ENCODE results near the gene HYDIN.
"Not testable (repeated sequence)": the region's sequence is repeated elsewhere in the genome, so short reads cannot be mapped to it uniquely, and the experiment has no call there.

Gene HYDIN

DNA sequence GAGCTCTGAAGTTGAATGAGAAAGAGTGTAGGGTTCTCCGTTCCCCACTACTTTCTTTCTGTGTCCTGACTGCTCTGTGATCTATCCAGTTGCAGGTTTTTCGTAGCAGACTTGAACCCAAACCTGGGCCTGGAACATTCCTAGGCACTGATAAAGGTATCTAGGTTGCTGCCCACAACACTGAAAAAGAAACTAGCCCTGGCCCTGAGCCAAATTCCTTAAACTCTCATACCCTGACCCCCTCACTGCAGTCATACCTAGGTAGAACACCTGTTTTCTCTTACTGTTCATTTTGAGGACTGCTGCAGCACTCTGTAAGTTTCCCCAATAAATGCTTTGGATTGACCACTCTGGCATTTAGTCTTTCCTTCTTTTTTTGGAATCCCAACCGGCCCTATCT, 5.4 kb downstream of the HYDIN start:
- DNase-seq (ENCODE audit: low read depth, low spot score): no peak

DNA sequence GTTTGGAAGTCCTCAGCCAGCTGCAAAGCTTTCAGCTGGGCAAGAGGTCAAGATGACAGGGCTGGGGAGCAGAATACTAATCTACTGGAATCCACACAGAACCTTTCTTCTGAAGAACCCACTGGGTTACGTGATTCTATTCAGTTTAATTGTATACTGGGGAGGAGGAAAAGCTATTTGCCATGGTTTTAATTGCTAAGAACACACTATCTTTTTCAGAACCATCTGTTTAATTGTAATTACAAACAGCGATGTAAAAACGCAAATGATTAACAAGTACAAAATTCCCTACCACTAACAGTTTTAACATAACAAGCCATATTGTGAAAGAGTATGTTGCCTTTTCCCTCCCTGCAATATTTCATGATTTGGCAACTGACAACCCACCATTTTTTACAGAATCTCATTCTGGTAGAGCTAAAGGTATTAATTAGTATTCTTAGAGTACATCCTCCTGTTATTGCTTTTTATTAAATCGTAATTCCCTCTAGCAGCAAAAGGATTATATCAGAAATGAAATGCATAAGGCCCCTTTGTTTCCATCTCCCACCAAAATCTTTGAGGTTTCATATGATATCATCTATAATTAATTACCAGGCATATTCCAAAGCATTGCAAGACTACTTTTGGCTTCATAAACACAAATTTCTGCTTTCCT, 12.1 kb downstream of the HYDIN start:
- no peak for DNase-seq (ENCODE audit: low read depth, low spot score)

DNA sequence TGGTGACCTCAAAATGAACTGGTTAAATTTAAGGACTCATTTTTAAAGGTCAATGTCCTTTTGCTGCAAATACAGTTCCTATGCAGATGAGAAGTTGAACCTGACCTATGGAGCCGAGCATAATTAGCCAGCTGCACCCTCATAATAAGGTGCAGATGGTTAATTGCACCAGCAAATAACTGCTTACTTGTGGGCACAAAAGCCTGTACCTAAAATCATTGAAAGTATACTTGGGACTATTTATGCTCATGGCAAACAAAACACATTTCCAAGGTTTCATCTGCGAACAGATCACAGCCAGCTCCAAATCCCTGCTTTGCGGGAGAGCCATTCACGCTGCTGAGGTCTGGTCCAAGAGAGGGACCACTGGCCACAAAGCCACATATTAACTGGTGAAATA, 13.0 kb downstream of the HYDIN start:
- DNase-seq (ENCODE audit: low read depth, low spot score): no peak

DNA sequence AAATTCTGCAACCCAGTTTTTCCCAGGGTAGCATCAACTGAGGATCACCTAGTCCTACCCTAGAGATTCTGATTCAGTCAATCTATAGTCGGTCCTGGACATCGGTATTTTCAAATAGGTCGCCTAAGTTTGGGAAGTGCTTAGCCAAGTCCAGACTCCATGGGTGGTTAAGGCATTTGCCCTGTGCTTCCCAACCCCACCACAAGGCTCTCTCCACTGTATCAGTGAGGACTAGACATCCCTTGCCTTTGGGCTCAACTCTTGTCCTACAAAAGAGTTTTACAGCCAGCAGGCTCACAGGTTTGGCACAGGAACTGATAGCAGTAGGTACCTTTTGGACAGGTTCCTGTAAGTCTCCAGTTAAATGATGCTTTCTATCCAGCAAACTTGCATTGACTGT, 13.8 kb downstream of the HYDIN start:
- DNase-seq (ENCODE audit: low read depth, low spot score): no peak

DNA sequence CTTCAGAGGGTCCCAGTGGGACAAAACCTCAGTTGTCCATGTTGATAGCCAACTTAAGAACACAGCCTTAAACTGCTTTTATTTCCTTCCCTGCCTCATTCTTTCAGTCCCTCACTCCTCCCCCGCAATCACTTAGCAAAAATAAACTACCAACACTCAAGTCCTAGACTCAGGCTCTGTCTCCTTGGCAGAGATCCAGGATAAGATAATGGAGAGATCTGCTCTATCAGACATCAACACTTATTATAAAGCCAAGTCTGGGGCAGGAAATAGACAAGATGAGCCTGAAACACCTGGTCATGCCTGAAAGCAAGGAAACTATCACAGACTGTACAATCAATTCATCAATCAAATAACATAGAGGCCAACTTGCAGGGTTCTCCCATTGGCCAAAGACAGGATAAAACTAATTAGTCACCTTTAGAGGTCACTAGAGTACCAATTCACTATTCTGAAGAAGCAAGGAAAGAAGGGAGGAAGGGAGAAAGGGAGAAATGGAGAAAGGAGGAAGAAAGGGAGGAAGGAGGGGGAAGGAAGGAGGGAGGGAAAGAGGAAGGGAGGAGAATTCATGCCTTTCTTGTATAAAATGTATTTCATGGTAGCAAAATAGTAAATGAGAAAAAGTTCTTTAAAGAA, 15.7 kb downstream of the HYDIN start:
- DNase-seq (ENCODE audit: low read depth, low spot score): no peak

DNA sequence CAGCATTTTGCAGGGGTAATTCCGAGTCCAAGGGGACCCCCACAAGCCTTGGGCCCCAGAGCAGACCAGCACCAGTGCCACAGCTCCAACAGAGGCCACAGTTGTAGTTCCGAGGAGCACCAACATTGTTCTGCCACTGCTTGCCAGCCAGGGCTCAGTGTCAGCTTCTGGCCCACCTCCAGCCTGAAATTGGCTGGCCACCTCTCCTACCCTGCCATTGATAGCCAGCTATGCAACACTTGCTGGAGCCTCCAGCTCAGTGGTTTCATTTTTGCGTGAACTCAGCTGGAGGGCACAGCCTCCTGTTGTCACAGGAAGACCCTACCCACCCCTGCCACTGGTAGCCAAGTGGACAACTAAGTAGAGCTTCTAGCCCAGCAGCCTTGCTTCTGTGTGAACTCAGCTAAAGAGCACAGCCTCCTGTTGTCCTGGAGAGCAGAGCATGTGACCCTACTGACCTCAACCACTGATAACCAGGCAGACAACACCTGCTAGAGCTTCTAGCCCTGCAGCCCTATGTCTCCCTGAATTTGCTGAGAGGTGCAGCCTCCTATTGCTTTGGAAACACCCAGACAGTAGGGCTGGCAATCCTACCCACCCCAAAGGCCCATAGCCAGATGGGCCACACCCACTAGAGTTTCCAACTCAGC, 24.9 kb downstream of the HYDIN start:
- DNase-seq (ENCODE audit: low read depth, low spot score): no peak

DNA sequence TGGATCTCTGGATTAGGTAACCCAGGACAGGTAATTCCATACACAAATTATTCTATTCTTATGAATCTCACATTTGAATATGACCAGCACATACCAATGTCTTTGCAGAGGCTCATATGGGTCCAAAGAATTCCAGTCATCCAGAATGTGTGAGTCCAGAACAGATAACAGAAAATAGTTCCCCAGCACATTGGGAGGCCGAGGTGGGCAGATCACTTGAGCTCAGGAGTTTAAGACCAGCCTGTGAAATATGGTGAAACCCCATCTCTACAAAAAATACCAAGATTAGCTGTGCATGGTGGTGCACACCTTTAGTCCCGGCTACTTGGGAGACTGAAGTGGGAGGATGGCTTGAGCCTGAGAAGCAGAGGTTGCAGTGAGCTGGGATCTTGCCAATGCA, 26.9 kb downstream of the HYDIN start:
- DNase-seq (ENCODE audit: low read depth, low spot score): no peak

DNA sequence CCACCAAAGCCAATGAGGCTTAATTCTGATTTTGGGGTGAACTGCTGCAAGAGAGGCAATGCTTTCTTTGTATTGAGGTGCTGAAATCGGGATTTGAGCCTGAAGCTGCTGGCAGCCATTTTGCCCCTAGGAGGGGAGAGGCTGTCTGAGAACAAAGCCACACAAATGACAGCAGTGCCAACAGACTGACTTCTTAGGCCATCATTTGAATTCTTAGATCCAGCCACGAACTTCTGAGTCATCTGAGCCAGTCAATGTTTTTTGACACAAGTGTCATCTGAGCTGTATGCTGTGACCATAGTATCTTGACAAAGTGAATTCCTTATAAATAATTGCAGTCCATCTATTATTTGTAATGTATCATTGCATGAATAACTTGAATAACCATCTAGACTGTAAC, 29.0 kb downstream of the HYDIN start:
- no peak for DNase-seq (ENCODE audit: low read depth, low spot score)

DNA sequence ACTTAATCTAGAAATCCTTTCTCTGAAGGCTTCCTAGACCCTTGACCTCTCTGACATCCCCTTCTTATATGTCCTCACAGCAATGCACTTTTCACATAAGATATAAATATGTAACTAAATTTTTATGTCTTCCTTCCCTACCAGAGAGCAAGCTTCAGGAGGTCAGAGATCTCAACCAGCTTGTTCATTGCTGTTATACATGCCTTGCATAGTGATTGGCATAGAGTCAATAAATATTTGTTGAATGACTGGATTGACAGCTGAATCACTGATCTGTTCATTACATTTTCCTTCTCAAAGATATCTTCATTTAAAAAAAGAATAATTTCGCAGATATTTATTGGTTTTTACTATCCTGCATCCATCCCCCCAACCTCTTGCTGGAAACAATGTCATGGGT, 29.5 kb downstream of the HYDIN start:
- no peak for DNase-seq (ENCODE audit: low read depth, low spot score)

DNA sequence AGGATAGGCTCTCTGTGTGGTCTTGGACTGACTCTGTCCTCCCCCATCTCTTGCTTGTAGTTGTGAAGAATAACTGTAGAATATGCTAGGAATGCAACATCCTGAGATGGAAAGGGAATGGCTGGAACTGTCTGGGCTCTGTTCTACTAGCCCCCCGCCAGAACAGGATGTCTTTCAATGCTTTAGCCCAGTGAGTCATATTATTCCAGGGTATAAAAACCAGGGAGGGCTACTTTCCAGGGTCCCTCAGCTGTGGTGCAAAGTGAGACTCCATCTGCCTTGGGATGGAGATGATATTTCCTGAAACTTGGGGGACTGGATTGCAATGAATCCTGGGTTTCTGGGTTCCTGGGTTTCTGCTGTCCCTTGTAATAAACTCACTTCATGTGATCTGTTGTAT, 32.1 kb downstream of the HYDIN start:
- DNase-seq (ENCODE audit: low read depth, low spot score): no peak

DNA sequence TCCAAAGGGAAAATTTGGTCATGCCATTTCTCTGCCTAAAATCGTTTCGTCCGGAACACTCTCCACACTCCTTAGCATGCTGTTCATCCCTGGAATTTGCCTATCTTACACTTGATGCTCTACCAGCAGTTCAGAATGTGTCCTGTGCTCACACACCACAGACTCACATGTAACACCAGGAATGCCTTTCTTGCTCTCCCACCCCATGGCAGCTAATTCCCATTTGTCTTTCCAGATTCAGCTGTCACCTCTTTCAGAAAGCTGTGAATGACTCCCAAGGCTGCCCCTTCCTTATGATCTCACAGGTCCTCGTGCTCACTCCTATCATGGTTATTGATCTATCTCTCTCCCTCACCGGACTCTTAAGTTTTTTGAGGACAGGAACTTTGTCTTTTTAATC, 38.1 kb downstream of the HYDIN start:
- DNase-seq (ENCODE audit: low read depth, low spot score): no peak

DNA sequence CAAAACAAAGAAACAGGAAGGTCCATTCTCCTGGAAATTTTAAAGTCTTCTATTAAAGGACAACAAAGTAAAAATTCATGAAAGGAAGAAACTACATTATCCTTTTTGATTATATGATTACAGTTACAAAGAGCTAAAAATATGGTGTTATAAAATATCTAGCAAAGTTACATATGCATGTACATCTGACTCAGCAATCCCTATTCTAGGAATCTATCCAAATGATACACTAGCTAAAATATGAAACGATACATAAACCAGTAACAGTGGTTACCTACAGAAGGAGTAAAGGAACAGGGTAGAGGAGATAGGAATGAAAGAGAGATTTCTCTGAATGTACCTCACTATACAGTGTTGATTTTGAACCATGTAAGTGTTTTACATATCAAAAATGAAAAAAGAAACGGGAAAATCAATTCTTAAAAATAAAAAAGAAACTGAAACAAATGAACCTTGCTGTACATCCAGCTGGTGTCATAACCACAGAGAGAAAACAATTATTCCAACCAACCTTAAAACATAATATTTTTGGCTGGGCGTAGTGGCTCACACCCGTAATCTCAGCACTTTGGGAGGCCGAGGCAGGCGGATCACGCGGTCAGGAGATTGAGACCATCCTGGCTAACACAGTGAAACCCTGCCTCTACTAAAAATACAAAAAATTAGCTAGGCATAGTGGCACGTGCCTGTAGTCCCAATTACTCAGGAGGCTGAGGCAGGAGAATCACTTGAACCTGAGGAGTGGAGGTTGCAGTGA, 41.4 kb downstream of the HYDIN start:
- DNase-seq (ENCODE audit: low read depth, low spot score): no peak

DNA sequence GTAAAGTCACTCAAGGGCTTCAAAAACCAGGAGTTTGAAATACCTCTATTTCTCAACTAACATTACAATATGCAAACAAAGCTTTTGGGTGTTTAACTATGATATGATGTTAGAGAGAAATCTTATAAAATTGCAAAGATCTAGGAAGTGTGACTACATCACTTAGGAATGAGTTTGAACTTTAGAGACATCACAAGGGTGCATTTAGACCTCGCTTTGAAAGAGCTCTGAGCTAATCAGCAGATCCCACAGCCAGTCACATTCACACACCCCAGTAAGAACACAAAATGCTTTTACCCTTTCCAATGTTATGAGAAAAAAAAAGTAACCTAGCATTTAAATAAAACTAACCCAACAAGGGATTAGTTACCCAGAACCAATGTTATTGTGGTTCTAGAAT, 45.2 kb downstream of the HYDIN start:
- no peak for DNase-seq (ENCODE audit: low read depth, low spot score)

DNA sequence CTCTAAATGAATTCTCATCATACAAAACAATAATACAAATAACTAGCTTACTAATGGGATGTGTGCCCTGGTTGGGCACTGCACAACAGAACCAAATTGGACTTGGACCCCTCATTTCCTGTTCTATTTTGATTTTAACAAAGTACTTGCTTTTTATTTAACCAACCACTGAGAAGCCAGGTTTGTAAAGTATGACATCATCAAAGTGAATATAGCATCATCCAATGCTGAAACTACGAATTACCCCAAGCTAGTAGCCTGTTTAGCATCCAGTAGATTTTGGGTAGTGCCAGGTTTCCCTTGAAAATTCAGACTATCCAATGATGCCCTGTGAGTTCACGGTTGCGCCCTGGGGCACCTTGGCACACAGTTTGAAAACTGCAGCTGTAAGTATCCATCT, 51.0 kb downstream of the HYDIN start:
- no peak for DNase-seq (ENCODE audit: low read depth, low spot score)

DNA sequence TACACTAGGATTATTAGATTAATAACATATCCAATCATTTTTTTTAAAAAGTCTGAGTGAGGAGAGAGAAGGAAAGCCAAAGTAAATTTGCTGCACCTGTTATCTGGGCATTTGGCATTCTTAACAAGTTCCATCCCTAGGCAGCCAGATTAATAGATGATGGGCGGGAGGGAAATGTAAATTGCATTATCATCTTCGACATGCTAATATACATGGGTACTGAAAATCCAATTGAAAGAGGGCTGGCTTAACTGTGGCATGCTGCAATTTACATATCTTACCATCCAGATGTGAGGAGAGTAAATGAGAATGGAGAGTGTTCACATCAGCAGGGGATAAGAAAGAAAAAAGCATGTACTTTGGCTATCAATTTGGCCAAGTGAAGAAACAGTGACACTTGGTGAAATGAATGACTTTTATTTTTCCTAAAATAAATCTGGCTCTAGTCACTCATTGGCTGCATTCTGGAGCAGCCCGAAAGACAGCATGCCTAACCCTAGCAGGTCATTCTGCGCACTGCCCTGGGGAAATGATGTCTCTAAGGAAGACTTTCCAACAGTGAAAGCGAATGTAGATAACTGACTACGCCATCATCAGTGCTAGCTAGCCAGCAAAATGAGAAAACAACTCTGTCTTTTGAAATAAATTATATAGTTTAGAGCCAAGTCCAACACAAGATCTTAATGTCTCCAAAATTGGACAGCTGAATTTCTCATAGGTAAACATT, 57.9 kb downstream of the HYDIN start:
- DNase-seq (ENCODE audit: low read depth, low spot score): no peak

DNA sequence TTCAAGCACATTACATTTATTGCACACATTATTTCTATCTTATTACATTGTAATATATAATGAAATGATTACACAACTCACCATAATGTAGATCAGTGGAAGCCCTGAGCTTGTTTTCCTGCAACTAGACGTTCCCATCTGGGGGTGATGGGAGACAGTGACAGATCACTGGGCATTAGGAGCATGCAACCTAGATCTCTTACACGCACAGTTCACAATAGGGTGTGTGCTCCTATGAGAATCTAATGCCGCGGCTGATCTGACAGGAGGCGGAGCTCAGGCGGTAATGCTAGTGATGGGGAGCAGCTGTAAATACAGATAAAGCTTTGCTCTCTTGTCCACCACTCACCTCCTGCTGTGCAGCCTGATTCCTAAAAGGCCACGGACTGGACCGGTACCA, 69.5 kb downstream of the HYDIN start:
- DNase-seq (ENCODE audit: low read depth, low spot score): not testable (repeated sequence)

DNA sequence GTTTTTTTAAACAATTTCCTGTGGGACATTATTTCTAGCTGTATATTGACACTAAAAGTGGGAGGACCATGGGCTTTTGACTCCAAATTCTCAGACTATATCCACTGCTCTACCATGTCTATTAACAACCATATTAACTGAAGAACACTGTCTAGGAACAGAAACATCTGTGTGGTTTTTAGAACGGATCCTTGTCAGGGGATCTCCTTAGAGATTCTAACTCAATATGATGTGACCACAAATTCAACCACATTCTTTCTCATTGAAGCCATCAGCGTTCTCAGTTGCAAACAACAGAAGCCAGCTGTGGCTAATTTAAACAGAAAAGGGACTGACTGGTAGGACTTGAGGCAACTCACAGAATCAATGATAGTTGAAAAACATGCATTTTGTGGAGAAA, 73.2 kb downstream of the HYDIN start:
- DNase-seq (ENCODE audit: low read depth, low spot score): not testable (repeated sequence)

DNA sequence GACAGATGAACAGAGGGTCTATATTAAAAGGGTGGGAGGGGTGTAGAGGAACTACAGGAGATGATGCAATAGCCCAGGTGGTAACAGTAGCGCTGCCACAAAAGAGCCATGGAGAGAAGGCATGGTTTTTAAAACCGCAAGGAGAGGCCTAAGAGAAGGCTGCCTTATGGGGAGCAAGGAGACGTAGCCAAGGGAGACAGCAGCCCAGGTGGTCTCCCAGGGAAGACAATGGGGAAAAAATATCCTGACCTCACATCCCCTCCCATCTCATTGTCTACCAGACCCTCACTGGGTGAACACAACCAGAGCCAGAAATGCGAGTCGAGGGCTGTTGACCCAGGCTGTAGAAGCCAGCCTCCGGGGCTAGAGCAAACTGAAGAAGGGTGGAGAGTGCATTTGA, 77.2 kb downstream of the HYDIN start:
- DNase-seq (ENCODE audit: low read depth, low spot score): not testable (repeated sequence)

DNA sequence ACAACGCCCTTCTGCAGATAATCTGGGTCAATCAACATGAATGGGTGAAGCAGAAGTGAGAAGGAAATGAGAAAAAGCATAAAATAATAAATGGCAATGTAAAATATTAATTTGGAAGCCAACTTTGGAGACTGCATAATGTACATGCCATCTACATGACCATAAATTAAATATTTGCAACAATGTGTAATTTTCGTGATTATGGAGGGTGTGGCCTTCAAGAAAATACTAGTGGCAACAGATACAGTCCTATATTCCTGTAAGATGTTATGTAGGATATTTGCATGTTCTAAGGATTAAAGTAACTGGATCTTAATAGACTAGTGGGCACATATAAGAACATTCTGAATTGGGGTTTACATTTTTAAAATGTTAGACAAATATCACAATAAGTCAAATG, 78.9 kb downstream of the HYDIN start:
- DNase-seq (ENCODE audit: low read depth, low spot score): not testable (repeated sequence)

DNA sequence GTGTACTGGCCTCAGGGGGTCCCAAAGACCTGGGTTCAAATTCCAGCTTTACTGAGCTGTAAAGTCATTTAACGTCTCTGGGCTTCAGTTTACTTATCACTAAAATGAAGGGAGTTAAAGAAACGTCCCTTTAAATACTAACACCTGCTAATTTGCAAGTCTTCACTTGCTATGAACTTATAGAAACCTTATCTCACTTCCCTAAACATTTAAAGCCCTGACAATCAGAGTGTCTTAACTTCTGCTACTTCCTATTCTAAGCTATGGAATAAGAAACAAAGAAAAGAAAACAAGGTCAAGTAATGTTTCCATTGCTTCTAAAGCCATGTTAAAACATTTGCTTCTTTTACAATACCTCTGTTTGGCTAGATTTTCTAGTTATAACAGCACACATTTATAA, 87.3 kb downstream of the HYDIN start:
- not testable (repeated sequence) for DNase-seq (ENCODE audit: low read depth, low spot score)

DNA sequence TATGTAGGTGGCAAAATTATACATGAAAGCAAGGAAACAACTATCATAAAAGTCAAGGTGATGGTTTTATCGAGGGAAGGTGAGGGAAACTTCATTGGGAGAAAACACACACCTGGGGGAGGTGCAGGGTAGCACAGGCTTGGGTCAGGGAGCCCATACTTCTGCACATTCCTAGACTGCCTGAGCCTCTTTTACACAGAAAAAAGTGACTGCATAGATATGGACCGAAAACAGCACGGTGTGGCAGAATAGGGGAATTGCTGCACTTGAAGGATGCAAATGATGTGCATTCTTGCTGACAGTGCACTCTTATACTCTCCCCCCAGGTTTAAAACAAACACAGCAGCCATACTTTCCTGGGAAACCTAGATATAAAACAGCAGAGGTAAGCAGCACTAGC, 120.0 kb downstream of the HYDIN start:
- DNase-seq (ENCODE audit: low read depth, low spot score): not testable (repeated sequence)

All from activated CD4-positive, CD25-positive, alpha-beta regulatory T cell treated with anti-CD3 and anti-CD28 coated beads, Interleukin-2, amount 50 U/mL, for 16 hours (primary cell).